GM19467 (cell line): Measurements from ENCODE around the gene NADK2.
"Not testable (repeated sequence)": the region's sequence is repeated elsewhere in the genome, so short reads cannot be mapped to it uniquely, and the experiment has no call there.

Source experiments
- ATAC-seq: cut with Tn5 transposase; IDR thresholded peaks from one replicate; pipeline ENCODE4 v1.9.1; 2021; ENCODE audit warnings: mild to moderate bottlenecking, moderate library complexity; ENCODE audit not compliant: unreplicated experiment

The NADK2 gene

GRCh38 chr5:36241631-36242533 lies at the start of gene NADK2:
Gene NADK2, minus strand, starts transcription at chr5:36241925. Its CDS starts 127 bp downstream, at chr5:36241798.
- peak; percentile 90 for ATAC-seq

- no peak for ATAC-seq
Measured at GRCh38 chr5:36285837-36286615, 44.3 kb upstream of the NADK2 start.

- ATAC-seq: not testable (repeated sequence)
Measured at GRCh38 chr5:36283775-36284174, 42.0 kb upstream of the NADK2 start.

- ATAC-seq: no peak
Measured at GRCh38 chr5:36281626-36282025, 39.9 kb upstream of the NADK2 start.

- ATAC-seq: no peak
Measured at GRCh38 chr5:36279054-36279698, 37.5 kb upstream of the NADK2 start.

GRCh38 chr5:36277521-36278176 lies 35.9 kb upstream of the NADK2 start:
- no peak for ATAC-seq

- no peak for ATAC-seq
Measured at GRCh38 chr5:36276864-36277263, 35.1 kb upstream of the NADK2 start.

- no peak for ATAC-seq
Measured at GRCh38 chr5:36273809-36274526, 32.2 kb upstream of the NADK2 start.

- ATAC-seq: no peak
Measured at GRCh38 chr5:36272136-36272690, 30.5 kb upstream of the NADK2 start.

GRCh38 chr5:36270876-36271575 lies 29.3 kb upstream of the NADK2 start:
- no peak for ATAC-seq

- no peak for ATAC-seq
Measured at GRCh38 chr5:36270175-36270574, 28.4 kb upstream of the NADK2 start.

- no peak for ATAC-seq
Measured at GRCh38 chr5:36269478-36269877, 27.8 kb upstream of the NADK2 start.

GRCh38 chr5:36267905-36268304 lies 26.2 kb upstream of the NADK2 start:
- ATAC-seq: no peak

- ATAC-seq: no peak
Measured at GRCh38 chr5:36264202-36264760, 22.6 kb upstream of the NADK2 start.

- no peak for ATAC-seq
Measured at GRCh38 chr5:36261186-36261585, 19.5 kb upstream of the NADK2 start.

GRCh38 chr5:36253575-36253974 lies 11.8 kb upstream of the NADK2 start:
- ATAC-seq: no peak

- no peak for ATAC-seq
Measured at GRCh38 chr5:36252722-36253365, 11.1 kb upstream of the NADK2 start.

GRCh38 chr5:36251218-36251617 lies 9.5 kb upstream of the NADK2 start:
- ATAC-seq: no peak

- no peak for ATAC-seq
Measured at GRCh38 chr5:36250427-36250826, 8.7 kb upstream of the NADK2 start.
